ENCODE measurements around the gene PCNX1.
"Not testable (repeated sequence)": the region's sequence is repeated elsewhere in the genome, so short reads cannot be mapped to it uniquely, and the experiment has no call there.

- TF ChIP-seq CTCF (IDR thresholded peaks at IDR 0.05; ENCODE audit: poor library complexity); EZH2 (IDR thresholded peaks at IDR 0.05; ENCODE audit: borderline replicate concordance): not testable (repeated sequence)
Observed at GRCh38 chr14:70880888-70881287, 26.4 kb upstream of the PCNX1 start.

Data from hepatocyte (in vitro differentiated cells).